ENCODE data around the gene CIITA.
"Not testable (repeated sequence)": the region's sequence is repeated elsewhere in the genome, so short reads cannot be mapped to it uniquely, and the experiment has no call there.

Gene CIITA

DNA sequence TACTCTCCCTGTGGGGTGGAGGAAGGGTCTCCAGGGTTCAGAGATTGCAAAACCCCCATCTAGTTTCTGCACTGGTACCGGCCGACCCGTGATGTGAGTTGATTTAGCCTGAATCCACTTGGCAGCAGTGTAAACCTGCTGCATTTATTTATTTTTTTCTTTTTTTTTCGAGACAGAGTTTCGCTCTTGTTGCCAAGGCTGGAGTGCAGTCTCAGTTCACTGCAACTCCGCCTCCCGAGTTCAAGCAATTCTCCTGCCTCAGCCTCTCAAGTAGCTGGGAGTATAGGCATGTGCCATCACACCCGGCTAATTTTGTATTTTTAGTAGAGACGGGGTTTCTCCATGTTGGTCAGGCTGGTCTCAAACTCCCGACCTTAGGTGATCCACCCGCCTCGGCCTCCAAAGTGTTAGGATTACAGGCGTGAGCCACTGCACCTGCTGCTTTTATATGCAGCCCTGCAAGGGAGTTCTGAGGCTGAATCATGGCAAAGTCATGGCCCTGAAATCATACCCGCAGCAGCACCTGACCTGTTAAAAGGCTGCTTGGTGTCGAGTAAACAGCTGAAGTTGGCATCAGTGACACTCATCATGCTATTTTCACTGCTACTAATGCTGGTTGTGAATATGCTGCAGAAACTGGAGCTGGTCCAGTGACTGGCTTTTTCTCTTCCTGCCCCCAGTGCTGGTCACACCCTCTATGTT lies 43.9 kb downstream of the CIITA start:
- no peak for DNase-seq (ENCODE audit: low read depth, low spot score)

DNA sequence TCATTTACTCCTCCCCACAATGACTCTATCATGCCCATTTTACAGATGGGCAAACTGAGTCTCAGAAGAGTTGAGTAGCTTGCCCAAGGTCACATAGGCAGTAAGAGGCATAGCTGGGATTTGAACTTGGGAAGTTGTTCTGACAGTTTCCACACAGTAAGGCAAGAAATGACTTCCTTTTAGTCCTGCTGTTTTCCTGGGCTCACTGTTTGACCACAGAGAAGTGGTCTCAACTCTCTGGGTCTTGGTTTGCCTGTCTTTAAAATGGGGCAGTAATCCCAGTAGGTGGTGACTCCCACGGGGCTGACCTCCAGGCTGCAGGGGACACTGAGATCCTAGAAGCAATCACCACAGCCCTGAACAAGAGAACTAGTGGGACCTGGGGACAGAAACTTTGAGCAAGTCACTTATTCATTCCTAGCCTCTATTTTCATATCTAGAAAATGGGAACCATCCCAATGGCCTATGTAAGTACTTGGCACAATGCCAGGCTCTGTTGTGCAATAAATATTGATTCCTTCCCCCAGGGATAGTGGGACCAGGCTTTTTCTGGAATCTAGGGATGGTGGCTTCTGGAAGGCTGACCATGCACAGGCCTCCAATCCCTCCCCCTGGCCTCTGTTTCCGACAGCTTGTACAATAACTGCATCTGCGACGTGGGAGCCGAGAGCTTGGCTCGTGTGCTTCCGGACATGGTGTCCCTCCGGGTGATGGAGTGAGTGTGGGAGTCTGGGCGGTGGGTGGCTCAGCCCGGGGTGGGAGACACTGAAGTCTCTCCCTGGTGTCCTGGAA lies 44.7 kb downstream of the CIITA start:
- DNase-seq (ENCODE audit: low read depth, low spot score): no peak

- no peak for DNase-seq (ENCODE audit: low read depth, low spot score)
Measured at GRCh38 chr16:10922328-10923145, 45.5 kb downstream of the CIITA start.

DNA sequence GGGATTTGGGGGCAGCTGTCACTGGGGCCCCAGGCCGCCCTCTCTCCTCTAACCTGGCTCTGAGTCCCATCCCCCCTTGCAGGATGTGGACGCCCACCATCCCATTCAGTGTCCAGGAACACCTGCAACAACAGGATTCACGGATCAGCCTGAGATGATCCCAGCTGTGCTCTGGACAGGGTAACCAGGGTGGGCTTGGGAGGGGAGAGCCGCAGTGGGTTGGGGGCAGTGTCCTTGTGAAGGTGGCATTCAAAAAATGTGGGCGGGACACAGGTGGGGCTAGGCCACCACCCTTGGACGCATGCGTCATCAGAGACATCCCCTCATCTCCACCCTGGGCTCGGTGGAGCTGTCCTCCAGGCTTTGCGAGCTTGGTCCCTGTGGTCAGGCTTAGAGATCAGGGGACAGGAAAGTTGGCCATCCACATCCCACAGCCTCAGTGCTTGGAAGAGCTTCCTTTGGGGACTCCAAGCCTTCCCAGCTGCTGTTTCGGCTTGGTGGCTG lies 46.2 kb downstream of the CIITA start:
- DNase-seq (ENCODE audit: low read depth, low spot score): no peak

GRCh38 chr16:10923650-10924214 lies 46.7 kb downstream of the CIITA start:
- DNase-seq (ENCODE audit: low read depth, low spot score): no peak

- DNase-seq (ENCODE audit: low read depth, low spot score): not testable (repeated sequence)
Measured at GRCh38 chr16:10925285-10925684, 48.3 kb downstream of the CIITA start.

GRCh38 chr16:10926094-10926493 lies 49.1 kb downstream of the CIITA start:
- no peak for DNase-seq (ENCODE audit: low read depth, low spot score)

DNA sequence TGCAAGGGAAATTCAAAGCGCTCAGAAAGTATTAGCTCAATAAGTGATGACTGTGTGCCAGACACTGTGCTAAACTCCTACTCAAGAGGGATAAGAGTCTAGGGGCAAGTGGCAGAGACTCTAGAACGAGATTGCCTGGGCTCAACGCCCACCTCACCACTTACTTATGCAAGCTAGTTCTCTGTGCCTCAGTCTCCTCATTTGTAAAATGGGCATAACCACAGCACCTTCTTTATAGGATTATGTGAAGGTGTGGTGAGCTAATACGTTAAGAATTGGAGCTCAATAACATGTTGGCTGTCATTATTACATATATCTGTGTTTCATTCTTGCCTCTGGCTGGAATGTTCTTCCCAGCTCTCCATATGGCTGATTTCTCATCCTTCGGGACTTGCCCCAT lies 49.9 kb downstream of the CIITA start:
- DNase-seq (ENCODE audit: low read depth, low spot score): no peak

GRCh38 chr16:10927497-10928112 lies 50.6 kb downstream of the CIITA start:
- DNase-seq (ENCODE audit: low read depth, low spot score): no peak

DNA sequence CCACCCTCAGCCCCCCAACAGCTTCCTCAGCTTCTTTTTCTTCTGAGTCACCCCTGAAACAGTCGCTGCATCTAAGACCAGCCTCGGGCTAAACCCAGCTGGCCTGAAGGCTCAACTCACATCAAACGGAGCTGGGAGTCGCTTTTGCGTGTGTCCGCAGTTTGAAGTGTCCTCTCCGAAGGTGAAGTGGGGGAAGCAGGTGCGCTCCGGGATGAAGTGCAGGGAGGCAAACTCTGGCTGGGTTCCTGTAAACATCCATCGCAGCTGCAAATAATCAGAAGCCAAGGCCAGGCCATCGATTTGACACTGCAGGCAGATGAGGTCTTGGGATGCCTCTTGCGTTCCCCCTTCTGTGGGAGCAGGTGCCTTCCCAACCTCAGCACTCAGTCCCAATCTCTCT lies 52.1 kb downstream of the CIITA start:
- not testable (repeated sequence) for DNase-seq (ENCODE audit: low read depth, low spot score)

DNA sequence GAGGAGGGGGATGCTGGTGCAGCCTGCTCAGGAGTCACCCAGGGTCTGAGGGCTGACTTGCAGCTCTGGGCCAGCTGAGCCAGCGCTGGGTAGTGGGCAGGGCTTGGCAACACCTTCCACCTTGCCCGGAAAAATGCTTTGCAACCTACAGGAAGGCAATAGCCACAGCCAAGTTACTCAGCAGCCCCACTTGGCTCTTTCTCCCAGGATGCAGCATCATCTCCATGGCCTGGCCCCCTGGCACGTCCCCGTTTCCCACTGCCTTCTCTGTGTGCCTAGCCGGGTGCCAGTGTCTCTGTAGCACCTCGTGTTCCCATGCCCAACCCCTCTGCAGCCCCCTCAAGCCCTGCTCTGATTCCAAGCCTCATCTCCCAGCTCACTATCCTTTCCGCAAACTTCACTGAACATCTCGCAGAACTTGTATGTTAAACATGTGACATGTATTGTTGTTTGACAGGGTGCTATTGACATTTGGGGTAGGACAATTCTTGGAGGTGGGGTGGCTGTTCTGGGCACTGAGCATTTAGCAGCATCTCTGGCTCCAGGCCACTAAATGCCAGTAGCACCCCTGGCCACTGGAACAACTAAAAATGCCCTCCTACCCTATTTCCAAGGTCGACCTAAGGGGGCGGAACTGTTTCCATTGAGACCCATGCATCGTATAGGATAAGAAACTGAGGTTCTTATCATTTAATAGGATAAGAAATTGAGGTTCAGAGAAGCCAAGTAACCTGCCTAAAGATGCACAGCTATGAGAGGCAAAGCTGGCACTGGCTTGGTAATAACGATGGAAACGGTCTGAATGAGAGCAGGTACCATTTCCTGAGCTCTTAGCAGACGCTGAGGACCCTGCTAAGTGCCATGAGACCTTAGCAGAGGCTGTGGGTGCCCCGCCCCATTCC lies 53.1 kb downstream of the CIITA start:
- DNase-seq (ENCODE audit: low read depth, low spot score): no peak

GRCh38 chr16:10930755-10931093 lies 53.7 kb downstream of the CIITA start:
- no peak for DNase-seq (ENCODE audit: low read depth, low spot score)

- DNase-seq (ENCODE audit: low read depth, low spot score): no peak
Measured at GRCh38 chr16:10931134-10931533, 54.1 kb downstream of the CIITA start.

- DNase-seq (ENCODE audit: low read depth, low spot score): no peak
Measured at GRCh38 chr16:10931977-10932632, 55.1 kb downstream of the CIITA start.

GRCh38 chr16:10932959-10933710 lies 56.1 kb downstream of the CIITA start:
- no peak for DNase-seq (ENCODE audit: low read depth, low spot score)

GRCh38 chr16:10933865-10934264 lies 56.9 kb downstream of the CIITA start:
- no peak for DNase-seq (ENCODE audit: low read depth, low spot score)

DNA sequence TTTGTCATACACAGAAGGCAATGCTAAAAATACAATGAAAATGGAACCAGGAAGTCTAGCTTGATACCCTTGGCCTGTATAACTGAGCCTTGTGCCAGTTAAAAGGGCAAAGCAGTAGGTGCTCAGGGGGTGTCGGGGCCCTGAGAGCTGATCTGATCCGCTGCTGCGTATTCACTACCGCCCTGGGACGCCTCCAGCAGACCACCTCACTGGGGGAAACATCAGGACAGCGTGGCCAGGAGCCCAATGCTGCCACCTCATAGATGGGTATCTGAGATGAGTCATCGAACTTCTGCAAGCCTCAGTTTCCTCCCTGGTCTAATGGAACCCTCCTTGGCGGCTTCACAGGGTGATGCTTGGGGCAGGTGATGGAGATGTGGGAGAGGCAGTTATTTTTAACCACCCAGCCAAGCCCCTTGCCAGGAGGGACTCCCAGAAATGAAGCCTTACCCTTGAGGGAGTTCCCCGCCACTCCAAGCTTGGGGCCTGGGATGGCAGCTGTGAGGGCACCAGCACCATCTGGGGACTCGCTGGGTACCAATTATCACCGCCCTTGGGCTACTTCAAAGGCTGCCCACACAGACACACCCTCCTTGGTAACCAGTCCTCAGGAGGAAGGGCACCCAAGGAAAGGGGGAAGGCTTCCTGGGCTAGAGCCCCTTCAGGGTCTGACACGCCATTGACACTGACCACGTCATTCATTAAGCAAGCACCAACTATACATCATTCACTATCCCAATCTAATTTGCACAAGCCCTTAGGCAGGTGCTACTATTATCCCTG lies 57.5 kb downstream of the CIITA start:
- DNase-seq (ENCODE audit: low read depth, low spot score): no peak

DNA sequence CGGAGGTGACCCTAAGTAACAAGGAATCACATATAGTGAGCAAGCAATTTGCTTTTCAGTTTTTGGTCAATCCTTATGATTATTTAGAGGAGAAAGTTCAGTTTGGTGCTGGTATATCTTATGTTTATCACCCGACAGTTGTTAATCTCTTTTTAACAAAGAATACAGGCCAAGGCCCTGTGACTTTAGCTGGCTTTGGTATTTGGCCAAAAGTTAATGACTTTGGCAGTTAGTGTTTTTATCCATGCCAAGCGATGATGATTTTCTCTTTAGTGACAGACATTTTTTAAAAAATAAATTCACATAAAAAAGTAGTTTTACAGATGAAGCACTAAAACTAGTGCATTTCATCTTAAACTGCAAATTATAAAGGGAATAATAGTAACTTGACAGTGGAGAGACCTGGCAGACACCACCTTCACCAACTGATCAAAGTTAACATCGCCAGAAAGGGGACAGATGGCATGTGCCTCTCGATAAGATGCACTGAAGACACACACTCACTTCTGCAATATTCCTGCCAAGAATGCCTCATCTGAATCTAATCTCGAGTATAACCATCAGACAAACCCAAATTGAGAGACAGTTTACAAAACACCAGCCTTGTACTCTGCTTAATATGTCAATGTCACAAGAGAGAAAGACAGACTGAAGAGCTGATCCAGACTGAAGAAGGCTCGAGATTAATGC lies 58.4 kb downstream of the CIITA start:
- DNase-seq (ENCODE audit: low read depth, low spot score): no peak
